HepG2 (cell line): Measurements from ENCODE around the gene LGALS1. TPM values are rescaled to one million over a fixed set of nuclear protein-coding genes. Genes with fewer than 3 reads are reported as not detected.
"Not testable (repeated sequence)": the region's sequence is repeated elsewhere in the genome, so short reads cannot be mapped to it uniquely, and the experiment has no call there.

ENCODE experiments used
- ATAC-seq: fragments of 200-7000 bp; cut with Tn5 transposase; 3 replicates; pipeline ENCODE4 v1.9.1; 2020; ENCODE audit warnings: mild to moderate bottlenecking, moderate library complexity
- BruUV-seq: library from RNA; stranded (reverse); fragments of 400-500 nt; replicated peaks from 2 replicates; lab custom pipeline; 2021; lab: Mats Ljungman, UMichigan
- CTCF ChIA-PET: fragments of 300-600 bp; formaldehyde crosslinking; extraction: SDS; loops from one replicate; lab custom pipeline; 2021; ENCODE audit warnings: low total read pairs, inconsistent platforms, low intra/inter-chr PET ratio; lab: Yijun Ruan, JAX
- POLR2A ChIA-PET: fragments of 350-600 bp; sonication (Branson Sonifier 250); formaldehyde crosslinking; loops from one replicate; lab custom pipeline; 2020; ENCODE audit warnings: antibody characterized with exemption, inconsistent platforms; lab: Yijun Ruan, JAX
- DNase-seq: peaks from one replicate; pipeline ENCODE4 v3.0.0-alpha.2; 2015; ENCODE audit warnings: low spot score
- FAIRE-seq: peaks from 3 replicates; lab custom pipeline; 2011; peaks lifted over from hg19 to GRCh38; lab: Jason Lieb, UNC
- H2AFZ ChIP-seq: one replicate; pipeline ENCODE4 v1.6.1; 2011; ENCODE audit warnings: low read length, inconsistent platforms
- H3K27ac ChIP-seq: fragments of 300-600 bp; 3 replicates; pipeline ENCODE4 v1.8.0; 2011; ENCODE audit warnings: mixed run types, mild to moderate bottlenecking, mixed read lengths, low read length, inconsistent platforms; ENCODE audit not compliant: insufficient read depth; ENCODE audit errors: extremely low read length
- H3K27me3 ChIP-seq, 2 experiments: fragments of 200-600 bp in 1 of 2; 2 replicates in 1 of 2; 3 replicates in 1 of 2; pipeline versions ENCODE4 v1.6.0 to v1.8.0; 2011; ENCODE audit warnings: low read length in 2 of 2, mild to moderate bottlenecking in 2 of 2, moderate library complexity in 2 of 2, inconsistent platforms in 1 of 2; ENCODE audit not compliant: insufficient read depth in 2 of 2, control insufficient read depth in 1 of 2
- H3K36me3 ChIP-seq, 2 experiments: fragments of 200-600 bp in 1 of 2; replicated peaks in 1 of 2; 2 replicates in 1 of 2; 3 replicates in 1 of 2; pipeline versions ENCODE4 v1.5.1 to v1.8.0; 2011; ENCODE audit warnings: low read length in 2 of 2, inconsistent platforms in 1 of 2; ENCODE audit not compliant: insufficient read depth in 2 of 2, control insufficient read depth in 1 of 2
- H3K4me1 ChIP-seq: 2 replicates; pipeline ENCODE4 v1.5.1; 2012; ENCODE audit warnings: low read length, inconsistent platforms; ENCODE audit not compliant: insufficient read depth
- H3K4me2 ChIP-seq: 2 replicates; pipeline ENCODE4 v1.6.0; 2011; ENCODE audit warnings: low read depth, low read length, inconsistent platforms
- H3K4me3 ChIP-seq, 3 experiments: fragments of 200-600 bp in 1 of 3; sonication (generic), shearing (Covaris generic) in 1 of 3; replicated peaks in 1 of 3; 2 replicates each; pipeline ENCODE4 v1.5.1; 2011 to 2016; ENCODE audit warnings: low read length in 3 of 3, inconsistent platforms in 2 of 3, low read depth in 2 of 3, mild to moderate bottlenecking in 2 of 3, control low read depth in 1 of 3, mixed read lengths in 1 of 3; ENCODE audit not compliant: insufficient read depth in 1 of 3
- H3K79me2 ChIP-seq: one replicate; pipeline ENCODE4 v1.6.1; 2011; ENCODE audit warnings: low read length, inconsistent platforms; ENCODE audit not compliant: insufficient read depth
- H3K9ac ChIP-seq: 2 replicates; pipeline ENCODE4 v1.6.0; 2011; ENCODE audit warnings: mild to moderate bottlenecking, low read depth, low read length, inconsistent platforms; ENCODE audit not compliant: insufficient read depth
- H3K9me3 ChIP-seq: 2 replicates; pipeline ENCODE4 v1.5.1; 2012; ENCODE audit warnings: mild to moderate bottlenecking, low read length
- H4K20me1 ChIP-seq: 2 replicates; pipeline ENCODE4 v1.6.0; 2011; ENCODE audit warnings: inconsistent platforms, mild to moderate bottlenecking, low read length, moderate library complexity; ENCODE audit not compliant: insufficient read depth
- ATRX ChIP-seq: sonication (generic); formaldehyde crosslinking; IDR thresholded peaks from 2 replicates; pipeline ENCODE4 v1.4.0; 2020; ENCODE audit warnings: missing genetic modification reagents, borderline replicate concordance
- CBX2 ChIP-seq, 2 experiments: fragments of 200-600 bp in 1 of 2; sonication (generic); formaldehyde crosslinking in 1 of 2; IDR thresholded peaks; 2 replicates each; pipeline versions ENCODE4 v1.7.0 to v1.8.1; 2018 to 2022; ENCODE audit warnings: low read depth in 2 of 2, low read length in 1 of 2, mild to moderate bottlenecking in 1 of 2, missing genetic modification reagents in 1 of 2
- CBX5 ChIP-seq: sonication (generic); formaldehyde crosslinking; IDR thresholded peaks from 2 replicates; pipeline ENCODE4 v1.4.0; 2020; ENCODE audit warnings: missing genetic modification reagents, borderline replicate concordance
- GPN1 ChIP-seq: sonication (generic); formaldehyde crosslinking; IDR thresholded peaks from 2 replicates; pipeline ENCODE4 v1.5.1; 2020; ENCODE audit warnings: missing genetic modification reagents, borderline replicate concordance
- KDM1A ChIP-seq: IDR thresholded peaks from 2 replicates; pipeline ENCODE4 v1.6.1; 2016; ENCODE audit warnings: missing compliant biosample characterization
- MYNN ChIP-seq: sonication (generic); formaldehyde crosslinking; IDR thresholded peaks from 2 replicates; pipeline ENCODE4 v1.4.0; 2020; ENCODE audit warnings: mild to moderate bottlenecking, low read depth, missing genetic modification reagents
- PAWR ChIP-seq: sonication (generic); formaldehyde crosslinking; IDR thresholded peaks from 2 replicates; pipeline ENCODE4 v1.4.0; 2020; ENCODE audit warnings: missing genetic modification reagents, mild to moderate bottlenecking, borderline replicate concordance
- PLSCR1 ChIP-seq: sonication (generic); formaldehyde crosslinking; IDR thresholded peaks from 2 replicates; pipeline ENCODE4 v1.5.0; 2020; ENCODE audit warnings: missing genetic modification reagents, mild to moderate bottlenecking, borderline replicate concordance
- RBM39 ChIP-seq: fragments of 200-400 bp; formaldehyde crosslinking; IDR thresholded peaks from one replicate; pipeline ENCODE4 v1.6.1; 2018; ENCODE audit warnings: antibody characterized with exemption, mild to moderate bottlenecking, low read depth, low read length; ENCODE audit not compliant: poor library complexity, severe bottlenecking
- SETDB1 ChIP-seq: sonication (generic); formaldehyde crosslinking; IDR thresholded peaks from 2 replicates; pipeline ENCODE4 v1.5.1; 2020; ENCODE audit warnings: missing genetic modification reagents, mild to moderate bottlenecking, borderline replicate concordance
- ZFAT ChIP-seq: sonication (generic); formaldehyde crosslinking; conservative IDR thresholded peaks from 2 replicates; pipeline ENCODE4 v1.8.1; 2023; ENCODE audit warnings: missing genetic modification reagents, inconsistent platforms
- ZNF10 ChIP-seq: sonication (generic); formaldehyde crosslinking; IDR thresholded peaks from 2 replicates; pipeline ENCODE4 v1.4.0; 2020; ENCODE audit warnings: mild to moderate bottlenecking, low read depth, missing genetic modification reagents, borderline replicate concordance
- ZNF207 ChIP-seq: fragments of 450-650 bp; IDR thresholded peaks from 2 replicates; pipeline ENCODE4 v1.6.1; 2016; ENCODE audit warnings: antibody characterized with exemption, borderline replicate concordance
- WGBS: methylation state at CpG from one replicate; pipeline ENCODE4 v1.1.6; 2017; ENCODE audit warnings: low lambda C conversion rate; 5-methylcytosine and 5-hydroxymethylcytosine counted together
- in situ Hi-C: cut with HindIII; loops from 2 replicates; pipeline ENCODE4 v1.10.0; 2017; ENCODE audit warnings: low pct_unique_long_range_greater_than_20kb; ENCODE audit not compliant: extremely low pct_ligation_motif_present
- intact Hi-C: fragments of 100-400 bp; cut with micrococcal nuclease; formaldehyde crosslinking; loops from one replicate; pipeline ENCODE4 v1.10.0; 2022; ENCODE audit not compliant: unreplicated experiment
- polyA plus RNA-seq, 8 experiments: library from polyadenylated mRNA; depleted of rRNA in 3 of 8; stranded (reverse) in 7 of 8; unstranded in 1 of 8; fragments of >200 nt; fragmentation: Illumina TruSeq in 4 of 8; extraction: Trizol in 4 of 8; gene quantifications; 2 replicates each; pipeline versions ENCODE4 v1.2.1 to v1.2.3, GENCODE V29; 2011 to 2016; ENCODE audit warnings: low read depth in 4 of 8, missing spikeins in 1 of 8, mixed read lengths in 1 of 8; ENCODE audit not compliant: insufficient read depth in 1 of 8
- total RNA-seq, 5 experiments: library from RNA; depleted of rRNA; stranded (reverse); fragments of >200 nt; fragmentation: Illumina TruSeq; extraction: Trizol; gene quantifications; 2 replicates each; pipeline ENCODE4 v1.2.3, GENCODE V29; 2016; ENCODE audit warnings: low read depth in 1 of 5
- TF ChIP-seq, protein P1 (sequence below): sonication (generic); formaldehyde crosslinking; IDR thresholded peaks from 2 replicates; pipeline ENCODE4 v1.4.0; 2020; ENCODE audit warnings: missing genetic modification reagents
- TF ChIP-seq, protein P2 (sequence below): sonication (generic); formaldehyde crosslinking; IDR thresholded peaks from 2 replicates; pipeline ENCODE4 v1.4.0; 2020; ENCODE audit warnings: missing genetic modification reagents

LGALS1 gene
- total and polyA plus RNA-seq, 2 of the 13 experiments (the other 11 are each of a cell fraction or from before 2014, with no cell fraction given) = 103 to 858 TPM

GRCh38 chr22:37717746-37718305, 42.4 kb downstream of the LGALS1 start:
- H4K20me1 ChIP-seq, H3K27ac ChIP-seq, CTCF ChIA-PET, ATAC-seq, in situ Hi-C loops, H2AFZ ChIP-seq, H3K9me3 ChIP-seq, H3K79me2 ChIP-seq, POLR2A ChIA-PET, H3K27me3 ChIP-seq, H3K4me2 ChIP-seq, H3K4me3 ChIP-seq, DNase-seq, H3K4me1 ChIP-seq, H3K9ac ChIP-seq, FAIRE-seq, intact Hi-C loops, BruUV-seq, H3K36me3 ChIP-seq: not testable (repeated sequence)
- WGBS = 95% methylated on average over 10 of the region's 38 CpGs

- CTCF ChIA-PET = no interaction called here
- intact Hi-C loops (no loop called here), in situ Hi-C loops (no loop called here)
- Histone ChIP-seq H3K36me3 (0 out of 5 replicates have a peak, but pooled peaks cover 0 to 1% of the 10 kb centered on the region in 2 experiments), H3K27me3 (no peaks in the 10 kb centered on the region), H3K79me2 (no peaks in the 10 kb centered on the region), H3K9me3 (no peaks in the 10 kb centered on the region), H3K4me1 (peaks cover 16% of the 10 kb centered on the region), H3K4me2 (no peak overlapping the region), H3K27ac (no peak overlapping the region), H3K4me3 (no peak overlapping the region), H3K9ac (no peak overlapping the region), H4K20me1 (no peaks in the 10 kb centered on the region), H2AFZ (no peak overlapping the region)
- 94% methylated on average over 25 of the region's 25 CpGs for WGBS
- ATAC-seq (no peak), DNase-seq (no peak), FAIRE-seq (no peak)
- BruUV-seq = no TSS peak
- POLR2A ChIA-PET = no interaction called here
- TF ChIP-seq CBX2 (IDR thresholded peaks at IDR 0.05; ENCODE audit: low read depth, low read length) (no peak), CBX2 (CRISPR knock-in tag; IDR thresholded peaks at IDR 0.05; ENCODE audit: low read depth) (no peak), ATRX (CRISPR knock-in tag) (no peak), ZFAT (CRISPR knock-in tag) (no peak), MYNN (CRISPR knock-in tag) (no peak), RBM39 (no peak), SETDB1 (no peak), ZNF207 (no peak), ZNF10 (CRISPR knock-in tag) (no peak), KDM1A (CRISPR knock-in tag) (no peak), CBX5 (no peak), PLSCR1 (CRISPR knock-in tag) (no peak), PAWR (no peak), GPN1 (CRISPR knock-in tag) (no peak)
- TF ChIP-seq, protein P1, sequence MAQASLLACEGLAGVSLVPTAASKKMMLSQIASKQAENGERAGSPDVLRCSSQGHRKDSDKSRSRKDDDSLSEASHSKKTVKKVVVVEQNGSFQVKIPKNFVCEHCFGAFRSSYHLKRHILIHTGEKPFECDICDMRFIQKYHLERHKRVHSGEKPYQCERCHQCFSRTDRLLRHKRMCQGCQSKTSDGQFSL = no peak
- TF ChIP-seq, protein P2, sequence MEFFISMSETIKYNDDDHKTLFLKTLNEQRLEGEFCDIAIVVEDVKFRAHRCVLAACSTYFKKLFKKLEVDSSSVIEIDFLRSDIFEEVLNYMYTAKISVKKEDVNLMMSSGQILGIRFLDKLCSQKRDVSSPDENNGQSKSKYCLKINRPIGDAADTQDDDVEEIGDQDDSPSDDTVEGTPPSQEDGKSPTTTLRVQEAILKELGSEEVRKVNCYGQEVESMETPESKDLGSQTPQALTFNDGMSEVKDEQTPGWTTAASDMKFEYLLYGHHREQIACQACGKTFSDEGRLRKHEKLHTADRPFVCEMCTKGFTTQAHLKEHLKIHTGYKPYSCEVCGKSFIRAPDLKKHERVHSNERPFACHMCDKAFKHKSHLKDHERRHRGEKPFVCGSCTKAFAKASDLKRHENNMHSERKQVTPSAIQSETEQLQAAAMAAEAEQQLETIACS = no peak
These were observed 50.3 kb downstream of the LGALS1 start for GRCh38 chr22:37725551-37726240.
